HEK293 (cell line): ENCODE results near the gene LRRC27.

Source experiments
- CTCF ChIA-PET: fragments of 350-600 bp; formaldehyde crosslinking; extraction: SDS; loops from one replicate; lab custom pipeline; 2021; ENCODE audit warnings: antibody characterized with exemption; lab: Yijun Ruan, JAX
- POLR2A ChIA-PET: fragments of 300-600 bp; formaldehyde crosslinking; extraction: SDS; loops from one replicate; lab custom pipeline; 2020; ENCODE audit warnings: antibody characterized with exemption, inconsistent platforms; lab: Yijun Ruan, JAX
- H3K27ac ChIP-seq: fragments of 200-500 bp; sonication (Bioruptor generic); 2 replicates; pipeline ENCODE4 v1.5.1; 2014; ENCODE audit warnings: low read depth, low read length, control low read depth, inconsistent platforms; ENCODE audit errors: extremely low read depth
- H3K36me3 ChIP-seq, 2 experiments: fragments of 200-500 bp in 1 of 2; sonication (Bioruptor generic) in 1 of 2; 1 replicate in 1 of 2; 2 replicates in 1 of 2; pipeline ENCODE4 v1.5.1; 2014 to 2017; ENCODE audit warnings: inconsistent platforms in 2 of 2, low read length in 2 of 2; ENCODE audit not compliant: control insufficient read depth in 2 of 2, insufficient read depth in 1 of 2
- H3K4me1 ChIP-seq: fragments of 200-500 bp; sonication (Bioruptor generic); 2 replicates; pipeline ENCODE4 v1.5.1; 2014; ENCODE audit warnings: mild to moderate bottlenecking, low read length, inconsistent platforms; ENCODE audit not compliant: control insufficient read depth, insufficient read depth
- H3K4me3 ChIP-seq: 2 replicates; pipeline ENCODE4 v1.5.1; 2011; ENCODE audit warnings: low read depth, mild to moderate bottlenecking, control low read depth, low read length, moderate library complexity
- H3K9me3 ChIP-seq: fragments of 200-500 bp; sonication (Bioruptor generic); 2 replicates; pipeline ENCODE4 v1.5.1; 2014; ENCODE audit warnings: low read depth, low read length, inconsistent platforms; ENCODE audit not compliant: control insufficient read depth, insufficient read depth
- BCL11A ChIP-seq: fragments of 450-650 bp; formaldehyde crosslinking; IDR thresholded peaks from 2 replicates; pipeline ENCODE4 v1.5.1; 2016; ENCODE audit warnings: low read depth, missing biosample characterization, missing genetic modification characterization
- EGR2 ChIP-seq: fragments of 450-650 bp; formaldehyde crosslinking; IDR thresholded peaks from 2 replicates; pipeline ENCODE4 v1.5.1; 2016; ENCODE audit warnings: low read depth, missing biosample characterization, missing genetic modification characterization
- ELK4 ChIP-seq: IDR thresholded peaks from 2 replicates; pipeline ENCODE4 v1.6.1; 2011; ENCODE audit warnings: mild to moderate bottlenecking, low read depth, low read length, borderline replicate concordance
- GLIS2 ChIP-seq: fragments of 450-650 bp; formaldehyde crosslinking; IDR thresholded peaks from 2 replicates; pipeline ENCODE4 v1.5.1; 2016; ENCODE audit warnings: missing biosample characterization, missing genetic modification characterization
- MYNN ChIP-seq: fragments of 450-650 bp; formaldehyde crosslinking; IDR thresholded peaks from 2 replicates; pipeline ENCODE4 v1.5.1; 2016; ENCODE audit warnings: missing biosample characterization, missing genetic modification characterization, borderline replicate concordance
- PRDM1 ChIP-seq: fragments of 450-650 bp; formaldehyde crosslinking; IDR thresholded peaks from 2 replicates; pipeline ENCODE4; 2016; ENCODE audit warnings: missing biosample characterization, missing genetic modification characterization
- SCRT1 ChIP-seq: fragments of 450-650 bp; formaldehyde crosslinking; IDR thresholded peaks from 2 replicates; pipeline ENCODE4 v1.5.1; 2016; ENCODE audit warnings: missing biosample characterization, missing genetic modification characterization, borderline replicate concordance
- TRIM28 ChIP-seq: IDR thresholded peaks from 2 replicates; pipeline ENCODE4 v1.6.1; 2011; ENCODE audit warnings: low read length, control low read depth, borderline replicate concordance
- ZBTB21 ChIP-seq: fragments of 450-650 bp; formaldehyde crosslinking; IDR thresholded peaks from 2 replicates; pipeline ENCODE4 v1.5.1; 2017; ENCODE audit warnings: missing biosample characterization, missing genetic modification characterization
- ZFHX2 ChIP-seq: fragments of 450-650 bp; formaldehyde crosslinking; conservative IDR thresholded peaks from 2 replicates; pipeline ENCODE4 v1.5.1; 2016; ENCODE audit warnings: missing biosample characterization, missing genetic modification characterization
- ZNF10 ChIP-seq: fragments of 450-650 bp; formaldehyde crosslinking; IDR thresholded peaks from 2 replicates; pipeline ENCODE4 v1.5.1; 2017; ENCODE audit warnings: missing biosample characterization, missing genetic modification characterization
- ZNF133 ChIP-seq: fragments of 450-650 bp; formaldehyde crosslinking; IDR thresholded peaks from 2 replicates; pipeline ENCODE4 v1.5.1; 2016; ENCODE audit warnings: missing biosample characterization, missing genetic modification characterization
- ZNF341 ChIP-seq: fragments of 450-650 bp; formaldehyde crosslinking; IDR thresholded peaks from 2 replicates; pipeline ENCODE4; 2016; ENCODE audit warnings: low read depth, missing biosample characterization, missing genetic modification characterization
- ZNF394 ChIP-seq: fragments of 450-650 bp; formaldehyde crosslinking; IDR thresholded peaks from 2 replicates; pipeline ENCODE4 v1.5.1; 2016; ENCODE audit warnings: missing biosample characterization, missing genetic modification characterization, mild to moderate bottlenecking, moderate library complexity, borderline replicate concordance
- ZNF488 ChIP-seq: fragments of 450-650 bp; formaldehyde crosslinking; IDR thresholded peaks from 2 replicates; pipeline ENCODE4 v1.5.1; 2016; ENCODE audit warnings: missing biosample characterization, missing genetic modification characterization
- ZNF513 ChIP-seq: fragments of 450-650 bp; IDR thresholded peaks from 2 replicates; pipeline ENCODE4 v1.5.1; 2018; ENCODE audit warnings: missing biosample characterization, missing genetic modification characterization
- ZNF514 ChIP-seq: fragments of 450-650 bp; formaldehyde crosslinking; IDR thresholded peaks from 2 replicates; pipeline ENCODE4 v1.5.1; 2016; ENCODE audit warnings: missing biosample characterization, missing genetic modification characterization
- ZNF561 ChIP-seq: fragments of 450-650 bp; IDR thresholded peaks from 2 replicates; pipeline ENCODE4 v1.5.1; 2018; ENCODE audit warnings: missing biosample characterization, missing genetic modification characterization, borderline replicate concordance
- ZNF600 ChIP-seq: fragments of 450-650 bp; formaldehyde crosslinking; IDR thresholded peaks from 2 replicates; pipeline ENCODE4 v1.5.1; 2016; ENCODE audit warnings: missing biosample characterization, missing genetic modification characterization
- ZNF639 ChIP-seq: fragments of 450-650 bp; formaldehyde crosslinking; IDR thresholded peaks from 2 replicates; pipeline ENCODE4 v1.5.1; 2016; ENCODE audit warnings: missing biosample characterization, missing genetic modification characterization
- ZNF677 ChIP-seq: fragments of 450-650 bp; IDR thresholded peaks from 2 replicates; pipeline ENCODE4 v1.5.0; 2018; ENCODE audit warnings: missing biosample characterization, mild to moderate bottlenecking, missing genetic modification characterization, moderate library complexity
- TF ChIP-seq, protein P1 (sequence below): fragments of 450-650 bp; formaldehyde crosslinking; IDR thresholded peaks from 2 replicates; pipeline ENCODE4 v1.5.1; 2016; ENCODE audit warnings: missing biosample characterization, missing genetic modification characterization
- TF ChIP-seq, protein P2 (sequence below): sonication (generic); formaldehyde crosslinking; IDR thresholded peaks from 2 replicates; pipeline ENCODE4 v1.8.1; 2022; ENCODE audit warnings: mild to moderate bottlenecking, moderate library complexity, missing genetic modification reagents

LRRC27 gene

DNA sequence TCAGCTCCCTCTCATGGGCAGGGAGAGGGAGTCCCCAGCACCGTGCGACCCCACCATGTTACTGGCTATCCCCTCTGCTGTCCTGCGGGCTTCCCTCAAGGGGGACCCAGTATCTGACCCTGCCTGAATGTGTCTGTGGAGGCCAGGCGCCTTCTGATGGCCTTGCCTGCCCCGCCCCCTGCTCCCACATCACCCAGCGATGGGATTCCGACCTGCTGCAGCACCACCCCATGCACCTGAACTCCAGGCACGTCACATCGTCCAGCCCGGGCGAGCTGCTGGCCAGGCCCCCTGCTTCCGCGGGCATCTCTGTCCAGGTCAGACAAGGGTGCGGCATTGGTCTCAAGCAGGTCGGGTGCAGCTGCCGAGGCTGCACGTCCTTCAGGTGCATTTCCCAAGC lies 19.0 kb downstream of the LRRC27 start:
- Histone ChIP-seq H3K4me1 (no peaks in the 10 kb centered on the region), H3K27ac (no peak overlapping the region), H3K36me3 (no peaks in the 10 kb centered on the region), H3K4me3 (no peak overlapping the region), H3K9me3 (no peaks in the 10 kb centered on the region)
- TF ChIP-seq ZNF514 (no peak), ZNF677 (tag by site-specific recombination) (no peak), GLIS2 (tag by site-specific recombination) (no peak)
- TF ChIP-seq, protein P1, sequence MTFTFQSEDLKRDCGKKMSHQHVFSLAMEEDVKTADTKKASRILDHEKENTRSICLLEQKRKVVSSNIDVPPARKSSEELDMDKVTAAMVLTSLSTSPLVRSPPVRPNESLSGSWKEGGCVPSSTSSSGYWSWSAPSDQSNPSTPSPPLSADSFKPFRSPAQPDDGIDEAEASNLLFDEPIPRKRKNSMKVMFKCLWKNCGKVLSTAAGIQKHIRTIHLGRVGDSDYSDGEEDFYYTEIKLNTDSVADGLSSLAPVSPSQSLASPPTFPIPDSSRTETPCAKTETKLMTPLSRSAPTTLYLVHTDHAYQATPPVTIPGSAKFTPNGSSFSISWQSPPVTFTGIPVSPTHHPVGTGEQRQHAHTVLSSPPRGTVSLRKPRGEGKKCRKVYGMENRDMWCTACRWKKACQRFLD, result no peak
- CTCF ChIA-PET, result interaction anchor here (1.2 to 2.6 kb wide), 2 partner anchors 111 to 127 kb away, joined by 3 to 12 read pairs; no protein-coding TSS in a partner anchor
- POLR2A ChIA-PET, result no interaction called here

GRCh38 chr10:132351611-132352010 lies 19.6 kb downstream of the LRRC27 start:
- CTCF ChIA-PET, result interaction anchor here (2.6 kb wide), 1 partner anchor 128 kb away, joined by 12 read pairs; no protein-coding TSS in a partner anchor
- TF ChIP-seq ZNF133 (tag by site-specific recombination), result no peak
- no peak for TF ChIP-seq BCL11A
- TF ChIP-seq, protein P2, sequence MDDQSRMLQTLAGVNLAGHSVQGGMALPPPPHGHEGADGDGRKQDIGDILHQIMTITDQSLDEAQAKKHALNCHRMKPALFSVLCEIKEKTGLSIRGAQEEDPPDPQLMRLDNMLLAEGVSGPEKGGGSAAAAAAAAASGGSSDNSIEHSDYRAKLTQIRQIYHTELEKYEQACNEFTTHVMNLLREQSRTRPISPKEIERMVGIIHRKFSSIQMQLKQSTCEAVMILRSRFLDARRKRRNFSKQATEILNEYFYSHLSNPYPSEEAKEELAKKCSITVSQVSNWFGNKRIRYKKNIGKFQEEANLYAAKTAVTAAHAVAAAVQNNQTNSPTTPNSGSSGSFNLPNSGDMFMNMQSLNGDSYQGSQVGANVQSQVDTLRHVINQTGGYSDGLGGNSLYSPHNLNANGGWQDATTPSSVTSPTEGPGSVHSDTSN (CRISPR knock-in tag), result no peak
- no peak for TF ChIP-seq ZNF639
- TF ChIP-seq ZFHX2 (tag by site-specific recombination), result no peak
- TF ChIP-seq ZBTB21 (tag by site-specific recombination), result no peak
- TF ChIP-seq ZNF561, result no peak
- TF ChIP-seq SCRT1 (tag by site-specific recombination), result no peak
- no peak for TF ChIP-seq EGR2 (tag by site-specific recombination)
- TF ChIP-seq ZNF394, result no peak
- no peak for TF ChIP-seq TRIM28
- TF ChIP-seq ZNF488, result no peak
- no peak for TF ChIP-seq PRDM1 (tag by site-specific recombination)
- TF ChIP-seq ZNF600 (tag by site-specific recombination), result no peak
- TF ChIP-seq ELK4, result no peak
- TF ChIP-seq ZNF341, result no peak
- TF ChIP-seq ZNF10 (tag by site-specific recombination), result no peak
- TF ChIP-seq ZNF677 (tag by site-specific recombination), result no peak
- TF ChIP-seq MYNN, result no peak
- no peak for TF ChIP-seq ZNF513 (tag by site-specific recombination)
- POLR2A ChIA-PET, result no interaction called here
- Histone ChIP-seq H3K4me1 (no peaks in the 10 kb centered on the region), H3K4me3 (no peak overlapping the region), H3K36me3 (no peaks in the 10 kb centered on the region), H3K27ac (no peak overlapping the region), H3K9me3 (no peaks in the 10 kb centered on the region)
